Measurements from ENCODE around the gene GRID1.

GRCh38 chr10:85608706-85609105, 757.9 kb downstream of the GRID1 start:
- no peak for TF ChIP-seq POLR2AphosphoS5 (IDR thresholded peaks at IDR 0.05)
- TF ChIP-seq, protein P1, sequence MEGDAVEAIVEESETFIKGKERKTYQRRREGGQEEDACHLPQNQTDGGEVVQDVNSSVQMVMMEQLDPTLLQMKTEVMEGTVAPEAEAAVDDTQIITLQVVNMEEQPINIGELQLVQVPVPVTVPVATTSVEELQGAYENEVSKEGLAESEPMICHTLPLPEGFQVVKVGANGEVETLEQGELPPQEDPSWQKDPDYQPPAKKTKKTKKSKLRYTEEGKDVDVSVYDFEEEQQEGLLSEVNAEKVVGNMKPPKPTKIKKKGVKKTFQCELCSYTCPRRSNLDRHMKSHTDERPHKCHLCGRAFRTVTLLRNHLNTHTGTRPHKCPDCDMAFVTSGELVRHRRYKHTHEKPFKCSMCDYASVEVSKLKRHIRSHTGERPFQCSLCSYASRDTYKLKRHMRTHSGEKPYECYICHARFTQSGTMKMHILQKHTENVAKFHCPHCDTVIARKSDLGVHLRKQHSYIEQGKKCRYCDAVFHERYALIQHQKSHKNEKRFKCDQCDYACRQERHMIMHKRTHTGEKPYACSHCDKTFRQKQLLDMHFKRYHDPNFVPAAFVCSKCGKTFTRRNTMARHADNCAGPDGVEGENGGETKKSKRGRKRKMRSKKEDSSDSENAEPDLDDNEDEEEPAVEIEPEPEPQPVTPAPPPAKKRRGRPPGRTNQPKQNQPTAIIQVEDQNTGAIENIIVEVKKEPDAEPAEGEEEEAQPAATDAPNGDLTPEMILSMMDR (IDR thresholded peaks at IDR 0.05): no peak
- no peak for TF ChIP-seq POLR2A (IDR thresholded peaks at IDR 0.05)

Data from breast epithelium (tissue), 3 donors.